GM19455 (cell line): ENCODE results near the gene DNAH14.

Experiments
- ATAC-seq: cut with Tn5 transposase; IDR thresholded peaks from one replicate; pipeline ENCODE4 v1.9.1; 2021; ENCODE audit not compliant: unreplicated experiment

The DNAH14 gene

GRCh38 chr1:225425201-225425786 lies 495.8 kb downstream of the DNAH14 start:
- no peak for ATAC-seq

DNA sequence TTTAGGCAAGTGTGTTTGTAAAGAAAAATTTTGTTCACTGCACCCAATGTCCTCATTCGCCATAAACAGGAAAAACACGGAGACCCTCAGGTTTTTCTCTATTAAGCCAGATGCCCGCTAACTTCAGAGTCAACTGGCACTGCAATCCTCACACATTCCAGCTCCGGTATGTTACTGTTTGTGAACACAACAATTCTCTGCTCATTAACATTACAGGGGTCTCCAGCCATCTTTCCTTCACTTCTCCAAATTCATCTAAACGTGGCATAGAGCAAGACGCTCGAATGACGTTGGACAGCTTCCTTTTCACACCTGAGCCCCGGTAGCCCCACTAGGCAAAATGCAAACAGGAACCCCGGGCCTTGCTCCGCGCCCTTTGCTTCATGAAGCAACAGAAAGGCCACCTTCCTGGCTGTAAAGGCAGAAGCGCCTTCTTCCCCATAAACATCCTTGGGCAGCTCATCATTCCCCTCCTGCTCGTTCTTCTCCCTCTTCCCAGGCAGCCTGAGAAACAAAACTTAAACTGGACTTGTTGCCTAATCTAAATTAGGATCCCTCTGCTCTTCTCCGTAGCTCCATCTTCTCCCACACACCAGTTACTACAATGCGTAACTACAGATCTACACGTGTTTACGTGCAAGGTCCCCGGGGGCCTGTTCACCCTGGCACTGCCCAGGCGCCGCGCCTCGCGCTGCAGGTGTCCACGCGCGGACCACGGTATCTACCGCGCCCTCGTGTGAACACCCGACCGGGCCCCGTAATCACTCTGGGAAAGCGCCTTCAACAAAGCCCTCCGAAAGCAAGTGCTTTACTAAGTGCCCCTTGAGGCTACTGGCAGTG lies 497.1 kb downstream of the DNAH14 start:
- no peak for ATAC-seq

- ATAC-seq, result peak; percentile 41
Measured at GRCh38 chr1:225427235-225428067, 498.0 kb downstream of the DNAH14 start, which contains the start of gene LBR. TSS of gene LBR (minus strand) at chr1:225428038. CDS start at chr1:225424075, 3,963 bp downstream.

DNA sequence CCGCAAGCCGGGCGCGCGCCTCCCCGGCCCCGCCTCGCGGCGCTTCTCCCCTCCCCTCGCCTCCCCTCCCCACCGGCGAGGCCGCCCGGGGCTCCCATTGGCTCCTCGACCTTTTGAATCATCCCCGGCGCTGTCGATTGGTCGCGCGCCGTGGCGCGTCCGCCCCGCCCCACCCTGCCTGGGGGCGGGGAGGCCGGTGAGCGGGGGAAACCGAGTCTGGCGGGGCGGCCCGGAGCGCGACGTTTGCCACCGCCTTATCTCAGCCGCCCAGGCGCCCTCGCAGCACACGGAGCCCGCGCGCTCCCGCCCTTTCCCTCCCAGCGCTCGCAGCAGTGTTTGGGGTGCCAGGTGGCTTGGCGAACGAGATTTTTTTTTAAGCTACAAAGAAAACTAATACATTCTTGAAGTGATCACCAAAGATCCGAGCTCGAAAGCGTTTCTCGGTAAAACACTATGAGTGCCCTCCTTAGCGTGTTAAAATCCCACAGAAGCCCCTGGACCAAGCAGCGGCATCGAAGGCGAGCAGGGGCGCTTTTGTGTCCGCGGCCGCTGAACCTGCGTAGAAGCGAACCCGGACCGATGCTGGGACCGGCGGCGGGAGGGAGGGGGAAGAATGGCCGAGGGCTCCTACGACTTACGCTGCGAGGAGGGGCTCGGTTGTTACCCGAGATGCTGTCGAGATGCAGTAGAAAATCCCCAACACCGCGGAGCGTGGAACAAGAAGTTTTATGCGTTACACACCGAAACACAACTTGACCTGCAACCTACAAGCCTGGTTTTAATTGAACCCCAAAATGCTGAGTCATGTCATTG lies 498.8 kb downstream of the DNAH14 start:
- ATAC-seq, result peak; percentile 90

DNA sequence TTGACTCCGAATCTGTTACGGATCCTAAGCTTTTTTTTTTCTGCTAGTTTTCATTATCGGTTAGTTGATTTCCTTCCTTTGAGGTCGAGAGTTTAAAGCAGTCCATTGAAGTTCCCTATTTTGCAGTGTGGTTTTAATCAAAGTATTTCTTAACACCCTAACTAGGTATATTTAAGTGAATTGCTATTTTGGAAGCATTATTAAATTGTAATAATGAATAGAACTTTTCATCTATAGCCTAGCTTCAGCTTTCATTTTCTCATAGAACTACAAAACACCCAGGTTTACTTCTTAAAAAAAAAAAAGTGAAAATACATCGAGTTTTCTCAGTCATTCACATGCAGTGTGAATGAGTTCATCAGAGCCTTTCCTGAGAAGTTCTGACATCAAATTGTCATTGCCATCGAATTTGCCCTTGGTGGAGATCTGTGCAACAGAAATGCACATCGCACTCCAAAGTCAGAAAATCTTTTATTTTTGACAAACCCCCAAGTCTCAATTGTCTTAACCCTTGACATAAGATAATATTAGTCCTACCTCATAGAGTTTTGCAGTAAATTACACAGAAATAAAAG lies 499.5 kb downstream of the DNAH14 start:
- ATAC-seq, result peak; percentile 4

DNA sequence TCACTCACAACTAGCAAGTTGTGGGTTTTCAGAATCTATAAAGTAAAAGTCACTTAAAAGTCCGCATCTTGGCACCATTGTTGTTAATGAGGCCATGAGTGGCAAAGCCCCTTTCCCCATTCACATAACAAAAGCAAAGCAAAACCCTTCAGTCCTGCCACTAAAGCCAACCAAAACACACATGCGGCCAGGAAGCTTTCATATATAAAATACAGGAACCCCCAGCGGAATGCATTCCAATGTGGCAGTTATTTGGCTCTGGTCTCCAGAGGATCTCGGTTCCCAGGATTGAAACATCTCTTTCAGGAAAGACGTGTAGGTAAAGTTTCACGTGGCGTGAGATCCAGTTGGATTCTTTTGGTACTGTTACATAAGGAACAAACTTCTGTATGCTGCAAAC lies 500.8 kb downstream of the DNAH14 start:
- no peak for ATAC-seq

DNA sequence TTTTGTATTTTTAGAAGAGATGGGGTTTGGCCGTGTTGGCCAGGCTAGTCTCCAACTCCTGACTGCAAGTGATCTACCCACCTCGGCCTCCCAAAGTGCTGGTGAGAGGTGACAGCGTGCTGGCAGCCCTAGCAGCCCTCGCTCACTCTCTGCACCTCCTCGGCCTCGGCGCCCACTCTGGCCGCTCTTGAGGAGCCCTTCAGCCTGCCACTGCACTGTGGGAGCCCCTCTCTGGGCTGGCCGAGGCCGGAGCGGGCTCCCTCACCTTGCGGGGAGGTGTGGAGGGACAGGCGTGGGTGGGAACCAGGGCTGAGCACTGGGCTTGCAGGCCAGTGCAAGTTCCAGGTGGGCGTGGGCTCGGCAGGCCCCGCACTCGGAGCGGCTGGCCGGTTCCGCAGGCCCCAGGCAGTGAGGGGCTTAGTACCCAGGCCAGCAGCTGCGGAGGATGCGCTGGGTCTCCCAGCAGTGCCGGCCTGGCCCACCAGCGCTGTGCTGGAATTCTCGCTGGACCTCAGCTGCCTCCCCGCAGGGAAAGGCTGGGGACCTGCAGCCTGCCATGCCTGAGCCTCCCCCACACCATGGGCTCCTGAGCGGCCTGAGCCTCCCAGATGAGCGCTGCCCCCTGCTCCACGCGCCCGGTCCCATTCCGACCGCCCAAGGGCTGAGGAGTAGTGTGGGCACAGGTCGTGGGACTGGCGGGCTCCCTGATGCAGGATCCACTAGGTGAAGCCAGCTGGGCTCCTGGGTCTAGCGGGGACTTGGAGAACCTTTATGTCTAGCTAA lies 501.8 kb downstream of the DNAH14 start:
- ATAC-seq, result no peak

DNA sequence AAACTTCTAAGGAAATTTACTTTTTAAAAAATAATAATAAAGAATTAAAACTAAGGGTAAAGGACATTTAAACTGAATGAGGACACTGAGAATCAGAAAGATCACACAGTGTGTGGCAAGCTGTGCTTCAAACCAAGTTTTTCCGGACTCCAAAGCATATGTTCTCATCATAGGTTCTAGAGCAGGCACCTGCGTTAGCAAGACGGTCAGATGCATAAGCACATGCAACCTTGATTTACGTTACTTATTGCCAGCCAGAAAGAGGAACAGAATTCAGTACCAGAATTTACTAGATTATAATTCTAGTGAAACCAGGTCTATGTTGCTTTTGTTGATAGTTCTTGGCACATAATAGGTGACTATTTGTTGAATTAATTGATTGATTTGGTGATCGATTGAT lies 504.6 kb downstream of the DNAH14 start:
- no peak for ATAC-seq

DNA sequence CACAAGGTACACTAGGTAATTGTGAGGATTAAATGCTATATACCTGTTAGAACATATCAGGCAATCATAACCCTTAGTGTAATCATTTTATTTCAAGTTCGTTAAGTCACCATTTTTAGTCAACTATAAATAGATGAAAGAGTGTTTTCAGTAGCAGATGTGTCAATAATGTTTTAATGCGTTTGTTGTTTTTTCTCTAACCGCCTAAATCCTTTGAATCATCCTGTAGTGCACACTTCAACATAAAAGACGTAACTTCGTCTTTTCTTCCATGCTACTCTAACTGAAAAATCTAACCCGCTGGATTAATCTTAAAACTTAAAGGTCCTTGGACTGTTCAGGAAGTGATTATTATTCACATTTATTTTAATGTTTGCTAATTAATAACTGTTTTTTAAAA lies 505.6 kb downstream of the DNAH14 start:
- no peak for ATAC-seq

DNA sequence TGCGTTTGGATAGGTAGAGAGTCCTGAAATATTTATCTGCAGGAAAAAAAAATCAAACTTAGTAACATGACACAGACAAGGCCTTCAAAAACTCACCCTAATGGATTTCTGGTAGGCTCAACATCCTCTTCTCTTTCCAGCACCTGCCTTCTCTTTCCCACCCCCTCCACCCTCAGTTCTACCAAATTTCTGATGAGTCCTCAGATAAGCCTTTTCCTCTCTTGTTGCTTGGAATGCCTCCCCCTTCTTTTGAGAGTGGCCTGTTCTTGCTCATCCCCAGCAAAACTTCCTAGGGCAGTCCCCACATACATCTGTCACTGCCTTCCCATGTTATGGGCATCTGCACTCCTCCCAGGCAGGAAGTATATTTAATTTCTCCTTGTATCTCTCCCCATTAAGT lies 506.0 kb downstream of the DNAH14 start:
- ATAC-seq, result peak; percentile 5

DNA sequence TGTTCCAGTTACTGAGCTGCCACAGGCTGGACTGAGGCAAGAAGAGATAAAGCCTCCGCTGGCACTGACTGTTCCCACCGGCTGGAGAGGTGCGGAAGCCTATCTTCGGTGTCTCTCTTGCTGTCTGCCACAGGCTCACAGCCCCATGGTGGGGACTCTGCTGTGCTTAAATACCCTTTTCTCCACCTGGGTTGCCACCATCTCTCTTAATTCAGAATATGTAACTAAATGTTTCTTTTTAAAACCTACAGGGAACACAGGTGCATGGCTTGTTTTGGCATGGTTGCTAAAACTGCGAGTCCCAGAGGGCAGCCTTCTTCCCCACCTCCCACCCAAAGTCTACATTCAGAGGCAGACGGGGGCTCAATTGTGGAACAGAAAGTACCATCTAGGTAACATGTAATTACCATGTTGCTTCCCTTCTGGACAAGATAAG lies 506.5 kb downstream of the DNAH14 start:
- ATAC-seq, result peak; percentile 51

GRCh38 chr1:225437710-225438437 lies 508.4 kb downstream of the DNAH14 start:
- ATAC-seq, result no peak

DNA sequence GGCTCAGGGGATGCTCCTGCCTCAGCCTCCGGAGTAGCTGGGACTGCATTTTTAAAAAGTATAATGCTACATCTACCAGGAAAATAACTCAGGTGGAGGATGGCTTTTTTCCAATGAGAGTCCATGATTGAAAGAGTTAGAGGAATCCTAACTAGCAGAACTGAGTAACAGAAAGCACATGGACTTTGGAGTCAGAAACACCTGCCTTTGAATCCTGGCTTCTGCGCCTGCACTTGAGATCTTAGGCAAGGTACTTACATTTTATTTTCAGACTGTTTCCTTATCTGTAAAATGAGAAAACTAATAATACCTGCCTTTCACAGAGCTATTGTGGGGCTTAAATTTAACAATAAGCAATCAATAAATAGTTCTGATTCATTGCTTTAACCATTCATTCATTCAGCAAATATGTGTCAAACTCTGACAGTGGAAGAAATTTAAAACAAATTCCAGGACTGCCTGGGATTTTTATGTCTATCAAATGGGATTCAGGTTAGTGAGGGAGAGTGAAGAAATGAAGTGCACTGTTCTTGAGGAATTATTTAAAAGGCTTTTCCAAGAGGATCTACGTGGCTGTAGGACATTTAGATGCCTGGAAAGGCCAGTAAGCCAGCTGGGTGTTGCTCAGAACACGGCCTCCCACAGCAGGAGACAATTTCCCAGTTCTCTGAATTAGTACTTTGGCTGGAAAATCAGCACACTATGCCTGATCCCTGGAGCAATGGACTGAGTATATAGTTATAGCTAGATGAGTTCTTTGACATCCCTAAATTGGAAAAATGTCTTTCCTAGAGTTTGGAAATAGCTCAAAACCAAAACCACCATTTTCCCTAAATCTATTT lies 511.1 kb downstream of the DNAH14 start:
- no peak for ATAC-seq

DNA sequence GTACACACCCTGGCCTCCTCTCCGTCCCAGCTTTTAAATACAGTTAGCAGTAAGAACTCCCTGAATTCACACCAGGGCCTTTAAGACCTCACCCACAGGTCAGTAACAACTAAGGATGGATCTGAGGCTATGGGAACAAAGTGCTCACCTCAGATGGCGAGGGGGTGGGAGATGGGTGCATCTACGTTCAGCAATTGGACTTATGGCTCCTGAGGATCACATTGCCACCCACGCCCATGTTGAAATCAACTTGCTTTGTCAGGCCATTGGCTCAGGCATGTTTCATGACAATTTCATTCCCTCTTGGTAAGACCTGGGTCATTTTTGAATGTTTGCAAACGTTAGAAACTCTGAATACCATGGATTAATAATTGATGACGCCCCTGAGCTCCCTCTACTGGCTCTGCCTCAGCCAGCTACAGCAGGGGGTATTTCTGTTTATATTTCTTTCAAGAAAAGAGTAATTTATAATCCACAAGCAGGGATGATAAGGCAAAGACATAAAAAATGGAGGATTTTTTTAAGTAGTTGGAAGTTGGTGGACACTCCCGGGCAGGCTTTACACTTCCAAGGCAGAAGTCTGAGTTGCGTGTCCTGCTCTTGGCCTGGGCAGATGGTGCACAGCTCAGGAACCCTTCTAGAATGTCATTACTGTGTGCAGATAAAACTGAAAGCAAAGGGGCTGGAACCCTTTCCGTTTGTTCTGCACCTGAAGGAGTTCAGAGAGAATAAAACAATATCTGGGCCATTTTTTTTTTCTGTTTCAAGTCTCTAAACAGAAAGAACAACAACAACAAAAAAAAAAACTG lies 512.0 kb downstream of the DNAH14 start:
- no peak for ATAC-seq

DNA sequence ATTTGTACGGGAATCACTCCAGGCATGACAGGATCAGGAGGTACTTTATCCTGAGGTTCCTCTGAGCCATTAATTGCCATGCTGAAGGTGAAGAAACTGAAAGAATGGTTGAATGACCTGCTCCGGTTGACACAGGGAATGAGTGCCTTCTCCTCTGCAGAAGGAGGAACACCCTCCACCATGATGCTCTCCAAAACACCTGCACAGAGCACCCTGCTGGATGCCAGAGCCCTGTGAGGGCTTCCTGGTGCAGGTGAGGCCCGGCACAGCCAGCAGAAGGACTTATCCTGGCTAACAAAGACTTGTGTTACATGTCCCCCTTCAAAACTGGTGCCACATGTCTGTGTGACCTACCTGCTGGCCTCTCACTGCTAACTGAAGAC lies 512.6 kb downstream of the DNAH14 start:
- ATAC-seq, result no peak

DNA sequence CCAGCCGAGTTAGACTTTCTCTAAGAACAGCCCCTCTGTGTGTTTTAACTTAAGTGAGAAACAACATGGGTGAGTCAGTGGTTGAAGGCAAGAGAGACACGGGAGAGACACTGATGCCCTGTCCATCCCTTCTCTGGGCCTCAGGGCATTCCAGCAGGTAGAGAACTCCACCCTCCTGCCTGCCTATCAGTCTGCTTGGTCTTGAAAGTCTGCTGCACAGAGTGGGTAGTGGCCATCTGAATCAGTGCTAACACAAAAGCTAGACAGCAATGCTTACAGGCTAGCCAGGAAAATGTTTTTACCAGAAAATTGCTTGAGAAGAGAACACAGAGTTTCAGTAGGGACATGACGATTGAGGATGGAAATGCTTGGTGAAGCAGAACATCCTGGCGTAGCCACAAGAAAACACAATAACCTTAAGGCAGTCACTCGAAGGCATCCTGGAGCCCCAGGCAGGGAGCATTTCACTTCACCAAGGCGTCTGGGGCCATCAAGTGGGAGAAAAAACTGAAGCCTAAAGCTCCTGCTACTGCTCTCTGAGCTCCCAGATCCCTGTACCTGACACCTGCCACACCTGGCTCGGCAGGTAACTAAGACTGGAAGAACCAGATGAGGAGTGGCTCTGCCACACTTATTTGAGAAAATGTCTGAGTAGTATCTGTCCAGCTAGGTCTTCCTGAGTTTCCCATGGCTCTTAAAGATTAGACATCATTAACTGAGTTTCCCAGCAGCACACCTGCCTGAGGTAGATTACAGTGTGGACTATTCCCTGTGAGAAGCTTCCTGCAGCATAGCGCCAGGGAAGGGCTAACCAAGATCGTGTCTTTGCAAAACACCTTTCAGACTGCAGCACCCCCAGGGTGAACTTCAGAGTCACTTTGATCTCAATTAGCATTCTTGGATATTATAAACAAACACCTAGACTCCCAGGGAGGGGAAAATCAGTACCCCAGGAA lies 516.4 kb downstream of the DNAH14 start:
- no peak for ATAC-seq
